K562 (cell line): Measurements from ENCODE around the gene HOXD9. TPM values are rescaled to one million over a fixed set of nuclear protein-coding genes. Genes with fewer than 3 reads are reported as not detected.

Experiments
- ATAC-seq: fragments of 200-7000 bp; cut with Tn5 transposase; 3 replicates; pipeline ENCODE4 v1.9.1; 2020; ENCODE audit warnings: moderate library complexity
- BruUV-seq: library from RNA; stranded (reverse); fragments of 400-500 nt; replicated peaks from 2 replicates; lab custom pipeline; 2021; lab: Mats Ljungman, UMichigan
- CTCF ChIA-PET: fragments of 300-600 bp; formaldehyde crosslinking; extraction: SDS; loops from one replicate; lab custom pipeline; 2021; ENCODE audit warnings: low intra/inter-chr PET ratio; lab: Yijun Ruan, JAX
- POLR2A ChIA-PET: fragments of 300-600, 350-650 bp; sonication (Branson Sonifier 250); formaldehyde crosslinking; extraction: SDS; loops from one replicate; lab custom pipeline; 2021; ENCODE audit warnings: antibody characterized with exemption, inconsistent platforms; lab: Yijun Ruan, JAX
- DNase-seq, 4 experiments: peaks; one replicate each; pipeline versions ENCODE4 v3.0.0 to v3.0.0-alpha.2; 2011 to 2018; ENCODE audit warnings: low spot score in 3 of 4, mixed read lengths in 3 of 4; ENCODE audit errors: extremely low read depth in 1 of 4
- FAIRE-seq: peaks from 2 replicates; lab custom pipeline; 2011; peaks lifted over from hg19 to GRCh38; lab: Jason Lieb, UNC
- H2AFZ ChIP-seq: 2 replicates; pipeline ENCODE4 v1.6.0; 2011; ENCODE audit warnings: low read depth, low read length, control low read depth, inconsistent platforms
- H3K27ac ChIP-seq: fragments of 200-600 bp; 3 replicates; pipeline ENCODE4 v1.8.0; 2011; ENCODE audit warnings: low read depth, mild to moderate bottlenecking, control low read depth, inconsistent platforms, low read length, moderate library complexity, mixed read lengths; ENCODE audit errors: extremely low read depth
- H3K27me3 ChIP-seq, 2 experiments: fragments of 300-600 bp in 1 of 2; 2 replicates in 1 of 2; 3 replicates in 1 of 2; pipeline versions ENCODE4 v1.6.0 to v1.8.0; 2011; ENCODE audit warnings: inconsistent platforms in 2 of 2, low read length in 2 of 2, mild to moderate bottlenecking in 1 of 2, mixed read lengths in 1 of 2, moderate library complexity in 1 of 2; ENCODE audit not compliant: control insufficient read depth in 2 of 2, insufficient read depth in 2 of 2
- H3K36me3 ChIP-seq: fragments of 300-600 bp; 3 replicates; pipeline ENCODE4 v1.8.0; 2011; ENCODE audit warnings: mild to moderate bottlenecking, low read length, inconsistent platforms; ENCODE audit not compliant: control insufficient read depth, insufficient read depth
- H3K4me1 ChIP-seq, 2 experiments: fragments of 200-600 bp in 1 of 2; replicated peaks in 1 of 2; 2 replicates in 1 of 2; 3 replicates in 1 of 2; pipeline versions ENCODE4 v1.5.1 to v1.8.0; 2011; ENCODE audit warnings: inconsistent platforms in 2 of 2, low read length in 2 of 2, mild to moderate bottlenecking in 1 of 2, mixed read lengths in 1 of 2, moderate library complexity in 1 of 2; ENCODE audit not compliant: control insufficient read depth in 2 of 2, insufficient read depth in 2 of 2
- H3K4me2 ChIP-seq: 2 replicates; pipeline ENCODE4 v1.6.1; 2011; ENCODE audit warnings: low read length, control low read depth, inconsistent platforms, mixed read lengths; ENCODE audit not compliant: insufficient read depth
- H3K4me3 ChIP-seq: fragments of 200-600 bp; sonication (generic), shearing (Covaris generic); 2 replicates; pipeline ENCODE4 v1.5.1; 2016; ENCODE audit warnings: control low read depth, inconsistent platforms
- H3K79me2 ChIP-seq: fragments of 200-600 bp; 3 replicates; pipeline ENCODE4 v1.8.0; 2011; ENCODE audit warnings: low read length, inconsistent platforms; ENCODE audit not compliant: control insufficient read depth, insufficient read depth
- H3K9ac ChIP-seq, 2 experiments: 2 replicates each; pipeline versions ENCODE4 v1.6.0 to v1.6.1; 2011; ENCODE audit warnings: low read depth in 2 of 2, low read length in 2 of 2, control low read depth in 1 of 2, inconsistent platforms in 1 of 2, mild to moderate bottlenecking in 1 of 2, mixed read lengths in 1 of 2; ENCODE audit not compliant: insufficient read depth in 1 of 2
- H3K9me1 ChIP-seq: one replicate; pipeline ENCODE4 v1.6.0; 2011; ENCODE audit warnings: inconsistent platforms, mild to moderate bottlenecking, low read length, moderate library complexity; ENCODE audit not compliant: control insufficient read depth, insufficient read depth
- H3K9me3 ChIP-seq: replicated peaks from 2 replicates; pipeline ENCODE4 v1.5.1; 2011; ENCODE audit warnings: low read depth, low read length, inconsistent platforms; ENCODE audit not compliant: control insufficient read depth, insufficient read depth
- H4K20me1 ChIP-seq: replicated peaks from 2 replicates; pipeline ENCODE4 v1.6.1; 2011; ENCODE audit warnings: low read length, inconsistent platforms, mixed read lengths; ENCODE audit not compliant: control insufficient read depth, insufficient read depth
- CBX2 ChIP-seq: fragments of 200-600 bp; sonication (generic); IDR thresholded peaks from one replicate; pipeline ENCODE4 v1.6.1; 2012; ENCODE audit warnings: mild to moderate bottlenecking, low read length, inconsistent platforms; ENCODE audit not compliant: insufficient read depth, poor library complexity, severe bottlenecking
- NFIC ChIP-seq: fragments of 450-650 bp; IDR thresholded peaks from 2 replicates; pipeline ENCODE4 v1.6.1; 2017; ENCODE audit warnings: mild to moderate bottlenecking, inconsistent platforms
- ZFP36 ChIP-seq: fragments of 150-350 bp; IDR thresholded peaks from 2 replicates; pipeline ENCODE4 v1.6.1; 2018; ENCODE audit warnings: low read length, low read depth; ENCODE audit not compliant: partially characterized antibody
- WGBS: fragments of 100-300 bp; shearing (Covaris generic); methylation state at CpG from one replicate; pipeline ENCODE4 v1.1.6; 2016; ENCODE audit warnings: low coverage, mixed read lengths; ENCODE audit not compliant: insufficient coverage; ENCODE audit errors: missing lambda C conversion rate; 5-methylcytosine and 5-hydroxymethylcytosine counted together
- in situ Hi-C: fragments of 300-500 bp; cut with MboI; formaldehyde crosslinking; loops from 4 replicates; pipeline ENCODE4 v1.15.0; 2018; ENCODE audit warnings: inconsistent platforms, mixed read lengths
- intact Hi-C: fragments of 100-400 bp; cut with micrococcal nuclease; formaldehyde crosslinking; loops from 2 replicates; pipeline ENCODE4 v1.14.2; 2022
- microRNA counts: library from miRNA; unstranded; fragments of <30 nt; microRNA quantifications from one replicate; lab custom pipeline; 2016
- microRNA-seq: library from miRNA; unstranded; fragments of <30 nt; microRNA quantifications from one replicate; pipeline ENCODE4, GENCODE V29; 2018; ENCODE audit warnings: borderline microRNAs expressed
- polyA plus RNA-seq, 8 experiments: library from polyadenylated mRNA; depleted of rRNA in 4 of 8; stranded (reverse) in 5 of 8; unstranded in 3 of 8; fragments of >200 nt; fragmentation: Nextera tagmentation in 2 of 8; fragmentation: Illumina TruSeq in 1 of 8; extraction: Ambion mirVana in 2 of 8; extraction: Trizol in 1 of 8; gene quantifications; 2 replicates each; pipeline versions ENCODE4 v1.2.1 to v1.2.3, GENCODE V29; 2011 to 2014; ENCODE audit warnings: inconsistent platforms in 1 of 8, missing spikeins in 1 of 8
- small RNA-seq: library from RNA; depleted of rRNA; stranded (forward); fragments of <200 nt; gene quantifications from one replicate; pipeline ENCODE3, GENCODE V24; 2014
- total RNA-seq, 7 experiments: library from RNA; depleted of rRNA in 6 of 7; stranded (reverse); fragments of >200 nt in 6 of 7; fragmentation: Illumina TruSeq in 2 of 7; extraction: Trizol in 2 of 7; gene quantifications; 2 replicates each; pipeline versions ENCODE4 v1.2.1 to v1.2.3, GENCODE V29; 2011 to 2021; ENCODE audit warnings: low replicate concordance in 1 of 7

Gene HOXD9
- total and polyA plus RNA-seq, 9 of the 15 experiments (the other 6 are each of a cell fraction or from before 2014, with no cell fraction given) = not detected

- CTCF ChIA-PET = no interaction called here
- Histone ChIP-seq H3K9me1 (no peaks in the 10 kb centered on the region), H3K79me2 (no peaks in the 10 kb centered on the region), H3K36me3 (no peaks in the 10 kb centered on the region), H3K4me1 (peaks cover 0 to 31% of the 10 kb centered on the region in 2 experiments; a peak in 2 of 5 replicates), H3K4me3 (no peak overlapping the region), H2AFZ (no peak overlapping the region), H3K27me3 (peaks cover 58 to 70% of the 10 kb centered on the region in 2 experiments), H3K9me3 (no peaks in the 10 kb centered on the region), H3K27ac (no peak overlapping the region), H3K4me2 (no peak overlapping the region), H3K9ac (no peak overlapping the region), H4K20me1 (no peaks in the 10 kb centered on the region; the same call in 1 of the 2 replicates)
- intact Hi-C loops = no loop called here
- FAIRE-seq (no peak), DNase-seq (no peak), ATAC-seq (no peak)
- in situ Hi-C loops = no loop called here
- POLR2A ChIA-PET = interaction anchor here (0.6 to 0.9 kb wide), 4 partner anchors 12 to 812 kb away, joined by 3 read pairs; no protein-coding TSS in a partner anchor
- 1% methylated on average over 14 of the region's 14 CpGs for WGBS
- TF ChIP-seq CBX2 = peak; percentile 54
- TF ChIP-seq ZFP36 = peak; percentile 4
- TF ChIP-seq NFIC = no peak
- no TSS peak for BruUV-seq
Measured at GRCh38 chr2:176174382-176174823, 51.9 kb downstream of the HOXD9 start.

MicroRNAs encoded within 50 kb of the gene (microRNA counts, 767-probe panel; counts per million panel counts)
- microRNA hsa-miR-10b-5p (lab: Ali Mortazavi, UCI) = not detected

Small RNA genes within 50 kb of the gene (microRNA-seq; reads per million reads assigned to microRNA genes)
- gene MIR10B = 4.6 reads per million, percentile 44 among the genes with 10 or more reads in this experiment

Small RNA genes within 50 kb of the gene (small RNA-seq; reads per million reads assigned to genes)
- 32.4 reads per million, percentile 97 among the genes with 10 or more reads in this experiment for gene MIR10B

Other genes with a start within 250 kb of the HOXD9 start
Only the 7 nearest of the 11 such genes appear.
- gene HOXD13, start 30.0 kb upstream of the HOXD9 start, total RNA-seq (2014; rRNA removed) = not detected in 2 replicates
- not detected in 2 replicates for gene HOXD13, start 30.0 kb upstream of the HOXD9 start, total RNA-seq (2014; rRNA removed; fragmentation: Illumina TruSeq; extraction: Trizol)
- gene HOXD13, start 30.0 kb upstream of the HOXD9 start, total RNA-seq (2015; rRNA removed; fragmentation: Illumina TruSeq; extraction: Trizol) = not detected in 2 replicates
- gene HOXD13, start 30.0 kb upstream of the HOXD9 start, total RNA-seq (2021) = not detected in 2 replicates
- 0.03 TPM in 1 of 2 replicates, not detected in the other for gene HOXD13, start 30.0 kb upstream of the HOXD9 start, polyA plus RNA-seq (2011; rRNA removed)
- 0.04 TPM in 1 of 2 replicates, not detected in the other for gene HOXD13, start 30.0 kb upstream of the HOXD9 start, polyA plus RNA-seq (2014; fragmentation: Illumina TruSeq; extraction: Trizol)
- not detected for gene HOXD13, start 30.0 kb upstream of the HOXD9 start, polyA plus RNA-seq (2014; fragmentation: Nextera tagmentation; extraction: Ambion mirVana)
- not detected in 2 replicates for gene HOXD13, start 30.0 kb upstream of the HOXD9 start, polyA plus RNA-seq (2014; rRNA removed)
- gene HOXD12, start 22.9 kb upstream of the HOXD9 start, total RNA-seq (2014; rRNA removed) = not detected in 2 replicates
- not detected in 2 replicates for gene HOXD12, start 22.9 kb upstream of the HOXD9 start, total RNA-seq (2014; rRNA removed; fragmentation: Illumina TruSeq; extraction: Trizol)
- not detected in 2 replicates for gene HOXD12, start 22.9 kb upstream of the HOXD9 start, total RNA-seq (2015; rRNA removed; fragmentation: Illumina TruSeq; extraction: Trizol)
- not detected in 2 replicates for gene HOXD12, start 22.9 kb upstream of the HOXD9 start, total RNA-seq (2021)
- not detected in 2 replicates for gene HOXD12, start 22.9 kb upstream of the HOXD9 start, polyA plus RNA-seq (2011; rRNA removed)
- not detected in 2 replicates for gene HOXD12, start 22.9 kb upstream of the HOXD9 start, polyA plus RNA-seq (2014; fragmentation: Illumina TruSeq; extraction: Trizol)
- not detected for gene HOXD12, start 22.9 kb upstream of the HOXD9 start, polyA plus RNA-seq (2014; fragmentation: Nextera tagmentation; extraction: Ambion mirVana)
- gene HOXD12, start 22.9 kb upstream of the HOXD9 start, polyA plus RNA-seq (2014; rRNA removed) = not detected in 2 replicates
- gene HOXD11, start 15.4 kb upstream of the HOXD9 start, total RNA-seq (2014; rRNA removed) = not detected in 2 replicates
- gene HOXD11, start 15.4 kb upstream of the HOXD9 start, total RNA-seq (2014; rRNA removed; fragmentation: Illumina TruSeq; extraction: Trizol) = not detected in 2 replicates
- gene HOXD11, start 15.4 kb upstream of the HOXD9 start, total RNA-seq (2015; rRNA removed; fragmentation: Illumina TruSeq; extraction: Trizol) = not detected in 2 replicates
- not detected in 2 replicates for gene HOXD11, start 15.4 kb upstream of the HOXD9 start, total RNA-seq (2021)
- gene HOXD11, start 15.4 kb upstream of the HOXD9 start, polyA plus RNA-seq (2011; rRNA removed) = not detected in 2 replicates
- not detected in 2 replicates for gene HOXD11, start 15.4 kb upstream of the HOXD9 start, polyA plus RNA-seq (2014; fragmentation: Illumina TruSeq; extraction: Trizol)
- gene HOXD11, start 15.4 kb upstream of the HOXD9 start, polyA plus RNA-seq (2014; fragmentation: Nextera tagmentation; extraction: Ambion mirVana) = not detected
- gene HOXD11, start 15.4 kb upstream of the HOXD9 start, polyA plus RNA-seq (2014; rRNA removed) = not detected in 2 replicates
- gene HOXD10, start 5.9 kb upstream of the HOXD9 start, total RNA-seq (2014; rRNA removed) = not detected in 2 replicates
- not detected in 2 replicates for gene HOXD10, start 5.9 kb upstream of the HOXD9 start, total RNA-seq (2014; rRNA removed; fragmentation: Illumina TruSeq; extraction: Trizol)
- not detected in 2 replicates for gene HOXD10, start 5.9 kb upstream of the HOXD9 start, total RNA-seq (2015; rRNA removed; fragmentation: Illumina TruSeq; extraction: Trizol)
- not detected in 2 replicates for gene HOXD10, start 5.9 kb upstream of the HOXD9 start, total RNA-seq (2021)
- not detected in 2 replicates for gene HOXD10, start 5.9 kb upstream of the HOXD9 start, polyA plus RNA-seq (2011; rRNA removed)
- not detected in 2 replicates for gene HOXD10, start 5.9 kb upstream of the HOXD9 start, polyA plus RNA-seq (2014; fragmentation: Illumina TruSeq; extraction: Trizol)
- not detected for gene HOXD10, start 5.9 kb upstream of the HOXD9 start, polyA plus RNA-seq (2014; fragmentation: Nextera tagmentation; extraction: Ambion mirVana)
- not detected in 2 replicates for gene HOXD10, start 5.9 kb upstream of the HOXD9 start, polyA plus RNA-seq (2014; rRNA removed)
- not detected in 2 replicates for gene HOXD8, start 7.0 kb downstream of the HOXD9 start, total RNA-seq (2014; rRNA removed)
- 0.15 TPM in 1 of 2 replicates, not detected in the other for gene HOXD8, start 7.0 kb downstream of the HOXD9 start, total RNA-seq (2014; rRNA removed; fragmentation: Illumina TruSeq; extraction: Trizol)
- gene HOXD8, start 7.0 kb downstream of the HOXD9 start, total RNA-seq (2015; rRNA removed; fragmentation: Illumina TruSeq; extraction: Trizol) = not detected in 2 replicates
- not detected in 2 replicates for gene HOXD8, start 7.0 kb downstream of the HOXD9 start, total RNA-seq (2021)
- gene HOXD8, start 7.0 kb downstream of the HOXD9 start, polyA plus RNA-seq (2011; rRNA removed) = not detected in 2 replicates
- gene HOXD8, start 7.0 kb downstream of the HOXD9 start, polyA plus RNA-seq (2014; fragmentation: Illumina TruSeq; extraction: Trizol) = not detected in 2 replicates
- gene HOXD8, start 7.0 kb downstream of the HOXD9 start, polyA plus RNA-seq (2014; fragmentation: Nextera tagmentation; extraction: Ambion mirVana) = under 1 TPM in 1 of 2 experiments, not detected in 1; 0.04 TPM
- gene HOXD8, start 7.0 kb downstream of the HOXD9 start, polyA plus RNA-seq (2014; rRNA removed) = 0.30 TPM in 1 of 2 replicates, not detected in the other
- gene HOXD4, start 28.8 kb downstream of the HOXD9 start, total RNA-seq (2014; rRNA removed) = not detected in 2 replicates
- not detected in 2 replicates for gene HOXD4, start 28.8 kb downstream of the HOXD9 start, total RNA-seq (2014; rRNA removed; fragmentation: Illumina TruSeq; extraction: Trizol)
- not detected in 2 replicates for gene HOXD4, start 28.8 kb downstream of the HOXD9 start, total RNA-seq (2015; rRNA removed; fragmentation: Illumina TruSeq; extraction: Trizol)
- not detected in 2 replicates for gene HOXD4, start 28.8 kb downstream of the HOXD9 start, total RNA-seq (2021)
- gene HOXD4, start 28.8 kb downstream of the HOXD9 start, polyA plus RNA-seq (2011; rRNA removed) = not detected in 2 replicates
- not detected in 2 replicates for gene HOXD4, start 28.8 kb downstream of the HOXD9 start, polyA plus RNA-seq (2014; fragmentation: Illumina TruSeq; extraction: Trizol)
- gene HOXD4, start 28.8 kb downstream of the HOXD9 start, polyA plus RNA-seq (2014; fragmentation: Nextera tagmentation; extraction: Ambion mirVana) = not detected
- gene HOXD4, start 28.8 kb downstream of the HOXD9 start, polyA plus RNA-seq (2014; rRNA removed) = not detected in 2 replicates
- gene HOXD3, start 34.6 kb downstream of the HOXD9 start, total RNA-seq (2014; rRNA removed) = not detected in 2 replicates
- not detected in 2 replicates for gene HOXD3, start 34.6 kb downstream of the HOXD9 start, total RNA-seq (2014; rRNA removed; fragmentation: Illumina TruSeq; extraction: Trizol)
- not detected in 2 replicates for gene HOXD3, start 34.6 kb downstream of the HOXD9 start, total RNA-seq (2015; rRNA removed; fragmentation: Illumina TruSeq; extraction: Trizol)
- not detected in 2 replicates for gene HOXD3, start 34.6 kb downstream of the HOXD9 start, total RNA-seq (2021)
- gene HOXD3, start 34.6 kb downstream of the HOXD9 start, polyA plus RNA-seq (2011; rRNA removed) = not detected in 2 replicates
- not detected in 2 replicates for gene HOXD3, start 34.6 kb downstream of the HOXD9 start, polyA plus RNA-seq (2014; fragmentation: Illumina TruSeq; extraction: Trizol)
- gene HOXD3, start 34.6 kb downstream of the HOXD9 start, polyA plus RNA-seq (2014; fragmentation: Nextera tagmentation; extraction: Ambion mirVana) = not detected
- not detected in 2 replicates for gene HOXD3, start 34.6 kb downstream of the HOXD9 start, polyA plus RNA-seq (2014; rRNA removed)